ENCODE measurements around the gene CCNDBP1.

CCNDBP1 gene

GRCh38 chr15:43238671-43239131 lies 53.5 kb downstream of the CCNDBP1 start:
- H3K4me3 ChIP-seq: no peak overlapping the region
- no peak overlapping the region for H3K27ac ChIP-seq
- DNase-seq (ENCODE audit: low spot score): peak; percentile 59
- TF ChIP-seq CTCF (IDR thresholded peaks at IDR 0.05): no peak

- TF ChIP-seq CTCF (IDR thresholded peaks at IDR 0.05): no peak
- peak; percentile 8 for DNase-seq (ENCODE audit: low spot score)
- no peak overlapping the region for H3K27ac ChIP-seq
- H3K4me3 ChIP-seq: no peak overlapping the region
Observed at GRCh38 chr15:43239732-43240491, 54.7 kb downstream of the CCNDBP1 start.

GRCh38 chr15:43241100-43241499 lies 55.9 kb downstream of the CCNDBP1 start:
- H3K27ac ChIP-seq: peak overlapping the region in 1 of 2 donors; percentile 53
- no peak overlapping the region for H3K4me3 ChIP-seq
- DNase-seq (ENCODE audit: low spot score): peak; percentile 73
- TF ChIP-seq CTCF (IDR thresholded peaks at IDR 0.05): no peak

GRCh38 chr15:43242616-43243015 lies 57.4 kb downstream of the CCNDBP1 start:
- Histone ChIP-seq H3K4me3 (no peak overlapping the region), H3K27ac (no peak overlapping the region)
- peak; percentile 54 for DNase-seq (ENCODE audit: low spot score)
- no peak for TF ChIP-seq CTCF (IDR thresholded peaks at IDR 0.05)

GRCh38 chr15:43243020-43243645 lies 57.9 kb downstream of the CCNDBP1 start:
- no peak overlapping the region for H3K27ac ChIP-seq
- peak; percentile 4 for DNase-seq (ENCODE audit: low spot score)
- H3K4me3 ChIP-seq: no peak overlapping the region
- no peak for TF ChIP-seq CTCF (IDR thresholded peaks at IDR 0.05)

GRCh38 chr15:43244092-43244491 lies 58.9 kb downstream of the CCNDBP1 start:
- H3K27ac ChIP-seq: no peak overlapping the region
- no peak for TF ChIP-seq CTCF (IDR thresholded peaks at IDR 0.05)
- H3K4me3 ChIP-seq: no peak overlapping the region
- no peak for DNase-seq (ENCODE audit: low spot score)
